ENCODE measurements around the gene AGBL1. TPM values are rescaled to one million over a fixed set of nuclear protein-coding genes. Genes with fewer than 3 reads are reported as not detected.

Gene AGBL1
- total RNA-seq, 4 donors from 2014 or later: 0.40 TPM; not detected in 3

- Histone ChIP-seq H3K36me3 (no peaks in the 10 kb centered on the region), H3K4me3 (no peak overlapping the region), H3K9me3 (no peaks in the 10 kb centered on the region), H3K27me3 (no peaks in the 10 kb centered on the region), H3K4me1 (no peaks in the 10 kb centered on the region), H3K27ac (no peak overlapping the region)
- no peak for DNase-seq
- TF ChIP-seq POLR2A (IDR thresholded peaks at IDR 0.05) (no peak), CTCF (IDR thresholded peaks at IDR 0.05) (no peak)
Measured at GRCh38 chr15:86854176-86854575, 774.5 kb downstream of the AGBL1 start.

- Histone ChIP-seq H3K9me3 (no peaks in the 10 kb centered on the region), H3K4me3 (no peak overlapping the region), H3K36me3 (no peaks in the 10 kb centered on the region), H3K27me3 (no peaks in the 10 kb centered on the region), H3K27ac (no peak overlapping the region), H3K4me1 (no peaks in the 10 kb centered on the region)
- TF ChIP-seq CTCF (IDR thresholded peaks at IDR 0.05) (no peak), POLR2A (IDR thresholded peaks at IDR 0.05) (no peak)
- no peak for DNase-seq
Measured at GRCh38 chr15:86855307-86856291, 775.9 kb downstream of the AGBL1 start.

DNA sequence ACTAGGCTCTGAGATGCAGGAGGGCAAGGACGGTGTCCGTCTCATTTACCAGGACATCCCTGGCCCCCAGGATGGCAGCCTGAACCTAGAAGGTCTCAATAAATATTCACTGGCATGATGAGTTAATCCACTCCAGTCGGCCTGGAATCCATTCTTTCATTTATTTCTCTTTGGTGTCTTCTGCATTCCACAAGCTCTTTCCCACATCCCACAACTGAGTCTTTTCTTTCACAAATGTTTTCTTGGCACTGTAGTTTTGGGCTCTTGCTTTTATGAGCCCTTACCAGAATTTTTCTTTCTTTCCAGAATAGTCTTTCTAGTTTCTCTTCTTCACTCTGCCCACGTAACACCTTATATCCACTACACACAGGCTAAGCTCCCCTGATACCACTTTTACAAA lies 778.0 kb downstream of the AGBL1 start:
- DNase-seq: no peak
- no peak for TF ChIP-seq CTCF (IDR thresholded peaks at IDR 0.05)
- no peak for TF ChIP-seq POLR2A (IDR thresholded peaks at IDR 0.05)
- Histone ChIP-seq H3K4me3 (no peak overlapping the region), H3K36me3 (no peaks in the 10 kb centered on the region), H3K9me3 (no peaks in the 10 kb centered on the region), H3K27ac (no peak overlapping the region), H3K27me3 (no peaks in the 10 kb centered on the region), H3K4me1 (no peaks in the 10 kb centered on the region)

GRCh38 chr15:86863226-86863915 lies 783.7 kb downstream of the AGBL1 start:
- TF ChIP-seq CTCF (IDR thresholded peaks at IDR 0.05): no peak
- TF ChIP-seq POLR2A (IDR thresholded peaks at IDR 0.05): no peak
- H3K36me3 ChIP-seq: no peaks in the 10 kb centered on the region
- no peaks in the 10 kb centered on the region for H3K9me3 ChIP-seq
- no peak overlapping the region for H3K4me3 ChIP-seq
- DNase-seq: no peak
- H3K27me3 ChIP-seq: no peaks in the 10 kb centered on the region
- no peaks in the 10 kb centered on the region for H3K4me1 ChIP-seq
- no peak overlapping the region for H3K27ac ChIP-seq

DNA sequence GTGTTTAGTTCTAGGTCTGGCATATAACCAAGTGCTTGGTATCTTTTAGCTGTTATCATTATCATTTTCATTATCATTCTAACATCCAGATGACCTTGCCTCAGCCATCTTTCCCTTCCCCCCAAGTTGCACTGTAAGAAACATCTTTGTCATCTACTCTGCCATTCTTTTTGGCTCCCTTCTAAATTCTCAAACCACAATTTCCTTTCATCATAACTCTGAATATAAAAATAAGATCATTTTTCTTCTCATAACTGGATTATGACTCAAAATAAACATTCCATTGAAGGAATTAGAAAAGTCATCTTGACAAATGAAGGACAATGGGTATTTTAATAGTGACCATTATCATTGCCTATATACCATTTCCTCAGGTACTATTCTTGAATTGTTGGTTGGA lies 786.2 kb downstream of the AGBL1 start:
- no peak for DNase-seq
- Histone ChIP-seq H3K27me3 (no peaks in the 10 kb centered on the region), H3K36me3 (no peaks in the 10 kb centered on the region), H3K4me3 (no peak overlapping the region), H3K4me1 (no peaks in the 10 kb centered on the region), H3K9me3 (no peaks in the 10 kb centered on the region), H3K27ac (no peak overlapping the region)
- TF ChIP-seq CTCF (IDR thresholded peaks at IDR 0.05): no peak
- no peak for TF ChIP-seq POLR2A (IDR thresholded peaks at IDR 0.05)

Measured in Peyer's patch (tissue), 4 donors.